CD4-positive, CD25-positive, alpha-beta regulatory T cell (primary cell): ENCODE measurements around the gene TTLL1. TPM values are rescaled to one million over a fixed set of nuclear protein-coding genes. Genes with fewer than 3 reads are reported as not detected.
A peak's percentile ranks its signal among the peaks of the same experiment; 100 is the strongest.

ENCODE experiments used
- ATAC-seq, 2 donors: fragments of 150-1000 bp; cut with Tn5 transposase; one replicate each; pipeline ENCODE4 v1.10.0; 2021; ENCODE audit warnings: low read depth in 2 of 2, moderate number of reproducible peaks in 2 of 2, moderate library complexity in 1 of 2
- DNase-seq, 3 donors: peaks; one replicate each; pipeline versions ENCODE4 v3.0.0 to v3.0.0-alpha.2; 2012 to 2022; ENCODE audit warnings: mixed read lengths in 1 of 3
- H3K27ac ChIP-seq: one replicate; pipeline ENCODE4 v1.7.0; 2013; ENCODE audit warnings: mild to moderate bottlenecking, low read length; ENCODE audit not compliant: insufficient read depth, poor library complexity, severe bottlenecking
- H3K27me3 ChIP-seq: one replicate; pipeline ENCODE4 v1.7.0; 2013; ENCODE audit warnings: low read length; ENCODE audit not compliant: control insufficient read depth, insufficient read depth
- H3K36me3 ChIP-seq: one replicate; pipeline ENCODE4 v1.7.0; 2013; ENCODE audit warnings: mild to moderate bottlenecking, low read length, moderate library complexity; ENCODE audit not compliant: control insufficient read depth, insufficient read depth
- H3K4me1 ChIP-seq: 2 replicates; pipeline ENCODE4 v1.7.0; 2013; ENCODE audit warnings: mild to moderate bottlenecking, low read length; ENCODE audit not compliant: insufficient read depth, control insufficient read depth, poor library complexity, severe bottlenecking
- H3K4me3 ChIP-seq: one replicate; pipeline ENCODE4 v1.7.0; 2013; ENCODE audit warnings: low read depth, mild to moderate bottlenecking, low read length, moderate library complexity
- H3K9me3 ChIP-seq, 2 experiments: 1 replicate in 1 of 2; 2 replicates in 1 of 2; pipeline ENCODE4 v1.7.0; 2013; ENCODE audit warnings: low read length in 2 of 2, mild to moderate bottlenecking in 1 of 2, moderate library complexity in 1 of 2; ENCODE audit not compliant: control insufficient read depth in 2 of 2
- H3K27ac Mint-ChIP-seq, 3 donors: one replicate each; pipeline ENCODE4 v1.8.0; 2020 to 2022; ENCODE audit warnings: mild to moderate bottlenecking in 3 of 3, mixed read lengths in 3 of 3, moderate library complexity in 2 of 3
- H3K27me3 Mint-ChIP-seq: one replicate; pipeline ENCODE4 v1.8.0; 2022; ENCODE audit warnings: mild to moderate bottlenecking, mixed read lengths
- H3K36me3 Mint-ChIP-seq: one replicate; pipeline ENCODE4 v1.8.0; 2020; ENCODE audit warnings: mixed read lengths
- H3K4me1 Mint-ChIP-seq, 4 donors: one replicate each; pipeline ENCODE4 v1.8.0; 2020 to 2022; ENCODE audit warnings: mixed read lengths in 4 of 4, mild to moderate bottlenecking in 1 of 4
- H3K4me3 Mint-ChIP-seq, 4 donors: one replicate each; pipeline ENCODE4 v1.8.0; 2020 to 2022; ENCODE audit warnings: mild to moderate bottlenecking in 4 of 4, mixed read lengths in 4 of 4, moderate library complexity in 3 of 4
- H3K9me3 Mint-ChIP-seq, 7 donors: one replicate each; pipeline ENCODE4 v1.8.0; 2020 to 2022; ENCODE audit warnings: mixed read lengths in 7 of 7, mild to moderate bottlenecking in 3 of 7, moderate library complexity in 2 of 7
- polyA plus RNA-seq, 4 donors: library from polyadenylated mRNA; unstranded; fragments of 300-500 nt; fragmentation: Illumina TruSeq; gene quantifications; one replicate each; pipeline ENCODE4 v1.2.3, GENCODE V29; 2021
- total RNA-seq: library from RNA; stranded (reverse); gene quantifications from one replicate; pipeline ENCODE4 v1.2.3, GENCODE V29; 2022

The TTLL1 gene
- total and polyA plus RNA-seq, 5 donors from 2014 or later, result 4.2 to 8.1 (median 7.9) TPM

- Mint-ChIP-seq H3K4me3 (no peak overlapping the region), H3K27ac (no peak overlapping the region)
- ATAC-seq, result no peak
Observed at GRCh38 chr22:43118024-43118849, 29.0 kb upstream of the TTLL1 start.

DNA sequence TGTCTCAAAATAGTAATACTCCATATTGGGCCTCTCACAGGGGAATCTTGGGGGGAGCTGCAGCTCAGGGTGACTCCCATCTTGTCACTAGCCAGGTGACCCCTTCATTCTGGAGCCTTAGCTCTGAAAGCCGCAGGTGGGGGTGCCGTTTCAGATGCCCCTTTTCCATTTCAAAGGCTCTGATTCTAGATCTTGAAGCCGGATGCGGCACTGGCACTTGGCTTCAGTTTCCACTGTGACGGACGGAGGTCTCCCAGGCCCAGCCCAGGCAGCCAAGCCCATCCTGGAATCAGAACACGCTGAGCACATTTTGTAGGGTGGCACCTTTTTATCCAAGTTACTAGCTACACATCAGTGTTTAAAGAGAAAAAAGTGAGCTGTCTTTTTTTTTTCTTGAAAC is 27.7 kb upstream of the TTLL1 start:
- Mint-ChIP-seq H3K27me3 (peaks cover 4% of the 10 kb centered on the region), H3K36me3 (no peaks in the 10 kb centered on the region), H3K9me3 (no peaks in the 10 kb centered on the region), H3K4me1 (peaks cover 0 to 13% (median 0%) of the 10 kb centered on the region in 4 donors), H3K4me3 (no peak overlapping the region), H3K27ac (no peak overlapping the region)
- Histone ChIP-seq H3K27ac (no peak overlapping the region), H3K4me3 (no peak overlapping the region), H3K27me3 (no peaks in the 10 kb centered on the region), H3K4me1 (no peaks in the 10 kb centered on the region), H3K9me3 (no peaks in the 10 kb centered on the region), H3K36me3 (no peaks in the 10 kb centered on the region)
- no peak for ATAC-seq
- DNase-seq, result no peak

More at GRCh38 chr22:43118024-43118849, 29.0 kb upstream of the TTLL1 start:
- Mint-ChIP-seq H3K36me3 (no peaks in the 10 kb centered on the region), H3K27me3 (peaks cover 4% of the 10 kb centered on the region), H3K9me3 (no peaks in the 10 kb centered on the region), H3K4me1 (peaks cover 0 to 13% (median 0%) of the 10 kb centered on the region in 4 donors)
- H3K4me3 ChIP-seq, result no peak overlapping the region
- no peak overlapping the region for H3K27ac ChIP-seq
- H3K36me3 ChIP-seq, result no peaks in the 10 kb centered on the region
- no peak for DNase-seq
- H3K9me3 ChIP-seq, result no peaks in the 10 kb centered on the region
- H3K4me1 ChIP-seq, result no peaks in the 10 kb centered on the region
- H3K27me3 ChIP-seq, result no peaks in the 10 kb centered on the region

- Histone ChIP-seq H3K36me3 (no peaks in the 10 kb centered on the region), H3K27me3 (no peaks in the 10 kb centered on the region), H3K9me3 (no peaks in the 10 kb centered on the region), H3K27ac (no peak overlapping the region), H3K4me3 (no peak overlapping the region), H3K4me1 (peaks cover 17% of the 10 kb centered on the region)
- no peak for DNase-seq
- no peak for ATAC-seq
- Mint-ChIP-seq H3K27me3 (peaks cover 4% of the 10 kb centered on the region), H3K4me3 (no peak overlapping the region), H3K9me3 (no peaks in the 10 kb centered on the region), H3K36me3 (no peaks in the 10 kb centered on the region), H3K4me1 (peaks cover 0 to 20% (median 4%) of the 10 kb centered on the region in 4 donors), H3K27ac (no peak overlapping the region)
Observed at GRCh38 chr22:43114958-43115357, 25.8 kb upstream of the TTLL1 start.

GRCh38 chr22:43113526-43114251 is 24.5 kb upstream of the TTLL1 start:
- Mint-ChIP-seq H3K4me3 (peak overlapping the region in 2 of 4 donors; percentile 44 to 88), H3K36me3 (no peaks in the 10 kb centered on the region), H3K27ac (peak overlapping the region in 1 of 3 donors; percentile 38), H3K4me1 (peaks cover 0 to 11% (median 4%) of the 10 kb centered on the region in 4 donors), H3K27me3 (peaks cover 4% of the 10 kb centered on the region), H3K9me3 (no peaks in the 10 kb centered on the region)
- DNase-seq, result no peak
- no peaks in the 10 kb centered on the region for H3K9me3 ChIP-seq
- no peak for ATAC-seq
- no peak overlapping the region for H3K4me3 ChIP-seq
- H3K36me3 ChIP-seq, result no peaks in the 10 kb centered on the region
- no peak overlapping the region for H3K27ac ChIP-seq
- H3K4me1 ChIP-seq, result peaks cover 18% of the 10 kb centered on the region
- no peaks in the 10 kb centered on the region for H3K27me3 ChIP-seq

GRCh38 chr22:43110927-43111623 is 21.9 kb upstream of the TTLL1 start:
- Mint-ChIP-seq H3K36me3 (no peaks in the 10 kb centered on the region), H3K4me3 (peak overlapping the region; percentile 78 to 88 (median 84)), H3K27me3 (peaks cover 4% of the 10 kb centered on the region), H3K9me3 (no peaks in the 10 kb centered on the region), H3K4me1 (peaks cover 0 to 9% (median 4%) of the 10 kb centered on the region in 4 donors), H3K27ac (peak overlapping the region in 1 of 3 donors; percentile 82)
- peak; percentile 79 to 80 for ATAC-seq
- DNase-seq, result peak; percentile 36 to 57 (median 47)
- Histone ChIP-seq H3K27me3 (no peaks in the 10 kb centered on the region), H3K27ac (no peak overlapping the region), H3K4me3 (peak overlapping the region; percentile 57), H3K36me3 (no peaks in the 10 kb centered on the region), H3K9me3 (no peaks in the 10 kb centered on the region), H3K4me1 (peaks cover 18% of the 10 kb centered on the region)

DNA sequence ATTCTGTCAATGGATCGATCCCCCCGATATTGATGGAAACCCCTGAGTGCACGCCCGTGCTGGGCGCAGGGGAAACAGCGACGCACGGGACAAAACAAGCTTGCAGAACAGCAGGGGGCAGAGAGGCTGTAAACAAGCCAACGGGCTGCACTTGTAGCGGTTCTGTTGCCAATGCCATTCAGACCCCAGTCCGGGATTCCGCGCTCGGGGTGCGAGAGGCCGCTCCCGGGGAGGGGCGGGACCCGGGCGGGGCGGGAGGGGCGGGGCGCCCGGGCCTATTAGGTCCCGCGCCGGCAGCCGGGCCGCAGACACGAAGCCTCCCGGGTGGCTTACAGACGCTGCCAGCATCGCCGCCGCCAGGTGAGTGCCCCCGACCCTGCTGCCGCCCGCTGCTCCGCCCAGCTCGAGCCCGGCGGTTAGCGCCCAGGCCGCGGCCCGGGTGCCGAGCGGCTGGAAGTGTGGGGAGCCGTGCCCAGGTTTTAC is 21.3 kb upstream of the TTLL1 start, which contains the start of gene BIK:
Gene BIK, plus strand, starts transcription at position 307 of the 483 bp plus-strand sequence. CDS start 13,273 bp downstream, outside the sequence.
- Mint-ChIP-seq H3K36me3 (no peaks in the 10 kb centered on the region), H3K4me1 (peaks cover 0 to 9% (median 4%) of the 10 kb centered on the region in 4 donors), H3K9me3 (no peaks in the 10 kb centered on the region), H3K27ac (peak within 1 kb of the TSS in 1 of 3 donors; percentile 82), H3K4me3 (peak within 1 kb of the TSS; percentile 85 to 88 (median 87)), H3K27me3 (peaks cover 4% of the 10 kb centered on the region)
- H3K4me3 ChIP-seq, result peak within 1 kb of the TSS; percentile 67
- DNase-seq (peak; percentile 28 to 44 (median 31)), ATAC-seq (peak; percentile 43 to 47)
- H3K9me3 ChIP-seq, result no peaks in the 10 kb centered on the region
- no peak within 1 kb of the TSS for H3K27ac ChIP-seq
- no peaks in the 10 kb centered on the region for H3K27me3 ChIP-seq
- peaks cover 18% of the 10 kb centered on the region for H3K4me1 ChIP-seq
- no peaks in the 10 kb centered on the region for H3K36me3 ChIP-seq

DNA sequence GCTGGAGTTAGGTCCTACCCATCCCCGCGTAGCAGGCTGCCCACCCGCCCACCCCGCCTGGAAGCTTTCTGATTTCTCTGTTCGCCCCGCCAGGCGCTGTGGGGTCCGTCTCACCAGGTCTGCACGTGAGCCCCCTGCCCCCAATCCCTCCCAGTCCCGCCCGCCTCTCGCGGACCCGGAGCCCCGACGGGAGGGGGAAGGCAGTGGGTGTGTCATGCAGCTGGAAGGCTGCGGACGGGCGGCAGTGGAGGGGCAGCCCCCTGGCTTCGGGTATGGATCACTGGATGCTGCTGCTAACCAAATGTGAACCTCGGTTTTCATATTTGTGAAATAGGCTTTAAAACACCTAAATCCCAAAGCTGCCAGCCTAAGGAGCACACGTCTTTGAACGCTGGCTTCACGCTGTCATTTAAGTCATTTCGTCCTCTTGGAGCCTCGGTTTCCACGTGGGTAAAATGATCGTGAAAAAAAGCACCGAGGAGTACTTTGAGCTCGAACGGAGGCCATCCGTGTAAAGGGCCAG is 20.8 kb upstream of the TTLL1 start:
- peak overlapping the region; percentile 81 to 87 (median 86) for H3K4me3 Mint-ChIP-seq
- no peaks in the 10 kb centered on the region for H3K36me3 Mint-ChIP-seq
- Histone ChIP-seq H3K9me3 (no peaks in the 10 kb centered on the region), H3K27me3 (no peaks in the 10 kb centered on the region), H3K4me3 (peak overlapping the region; percentile 67), H3K36me3 (no peaks in the 10 kb centered on the region), H3K27ac (no peak overlapping the region), H3K4me1 (peaks cover 18% of the 10 kb centered on the region)
- peaks cover 4% of the 10 kb centered on the region for H3K27me3 Mint-ChIP-seq
- peaks cover 0 to 9% (median 4%) of the 10 kb centered on the region in 4 donors for H3K4me1 Mint-ChIP-seq
- H3K27ac Mint-ChIP-seq, result no peak overlapping the region
- no peak for DNase-seq
- no peaks in the 10 kb centered on the region for H3K9me3 Mint-ChIP-seq
- ATAC-seq, result no peak
